ENCODE results near the gene SLC49A3.

Gene SLC49A3

DNA sequence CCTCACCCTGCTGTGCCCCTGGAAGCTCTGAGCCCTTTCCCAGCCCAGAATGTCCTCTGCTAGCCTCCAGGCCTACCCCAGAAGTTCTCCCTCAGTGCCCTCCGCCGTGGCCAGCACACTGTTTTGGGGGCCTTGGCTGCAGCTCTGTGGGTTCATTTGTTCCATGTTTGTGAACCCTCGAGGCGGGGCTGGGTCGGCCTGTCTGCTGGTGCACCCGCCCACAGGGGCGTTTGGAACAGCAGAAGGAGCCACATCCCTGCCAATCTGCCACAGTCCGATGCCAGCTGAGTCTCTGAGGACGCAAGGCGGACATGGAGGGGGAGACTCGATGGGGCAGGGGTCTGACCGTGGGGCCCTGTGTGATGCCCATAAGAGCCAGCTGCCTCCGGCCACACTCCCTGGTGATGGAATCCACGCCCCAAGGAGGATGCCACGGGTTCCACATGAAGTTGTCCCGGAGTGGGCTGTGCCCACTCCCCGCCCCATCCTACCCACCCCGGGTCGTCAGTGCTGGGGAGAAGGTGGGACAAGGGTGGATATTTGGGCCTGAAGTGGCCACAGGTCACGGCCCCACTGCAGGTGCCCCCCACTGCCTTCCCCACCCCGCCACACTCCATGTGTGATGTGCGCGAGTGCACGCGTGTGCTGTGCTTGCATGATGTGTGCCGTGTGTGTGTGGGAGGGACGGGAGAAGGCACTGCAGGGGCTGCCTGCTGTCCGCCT, 22.0 kb downstream of the SLC49A3 start:
- no peaks in the 10 kb centered on the region; the same call in 1 of the 2 replicates for H4K20me1 ChIP-seq (ENCODE audit: insufficient read depth, low read length)
- no peaks in the 10 kb centered on the region for H3K27me3 ChIP-seq (ENCODE audit: insufficient read depth, low read length, poor library complexity)
- H2AFZ ChIP-seq (ENCODE audit: low read depth, low read length) = no peak overlapping the region
- H3K36me3 ChIP-seq (ENCODE audit: insufficient read depth, low read length) = peaks cover 24% of the 10 kb centered on the region
- no peak overlapping the region for H3K9ac ChIP-seq (ENCODE audit: low read depth, low read length)
- no peak overlapping the region for H3K4me2 ChIP-seq (ENCODE audit: insufficient read depth, low read length)
- no peak for DNase-seq
- no peak overlapping the region for H3K4me3 ChIP-seq (ENCODE audit: low read depth in 1 of 2, low read length in 2 of 2)
- no peak overlapping the region for H3K27ac ChIP-seq (ENCODE audit: low read length)
- no peak for ATAC-seq (ENCODE audit: insufficient read depth, low read depth)
- TF ChIP-seq, protein P1, sequence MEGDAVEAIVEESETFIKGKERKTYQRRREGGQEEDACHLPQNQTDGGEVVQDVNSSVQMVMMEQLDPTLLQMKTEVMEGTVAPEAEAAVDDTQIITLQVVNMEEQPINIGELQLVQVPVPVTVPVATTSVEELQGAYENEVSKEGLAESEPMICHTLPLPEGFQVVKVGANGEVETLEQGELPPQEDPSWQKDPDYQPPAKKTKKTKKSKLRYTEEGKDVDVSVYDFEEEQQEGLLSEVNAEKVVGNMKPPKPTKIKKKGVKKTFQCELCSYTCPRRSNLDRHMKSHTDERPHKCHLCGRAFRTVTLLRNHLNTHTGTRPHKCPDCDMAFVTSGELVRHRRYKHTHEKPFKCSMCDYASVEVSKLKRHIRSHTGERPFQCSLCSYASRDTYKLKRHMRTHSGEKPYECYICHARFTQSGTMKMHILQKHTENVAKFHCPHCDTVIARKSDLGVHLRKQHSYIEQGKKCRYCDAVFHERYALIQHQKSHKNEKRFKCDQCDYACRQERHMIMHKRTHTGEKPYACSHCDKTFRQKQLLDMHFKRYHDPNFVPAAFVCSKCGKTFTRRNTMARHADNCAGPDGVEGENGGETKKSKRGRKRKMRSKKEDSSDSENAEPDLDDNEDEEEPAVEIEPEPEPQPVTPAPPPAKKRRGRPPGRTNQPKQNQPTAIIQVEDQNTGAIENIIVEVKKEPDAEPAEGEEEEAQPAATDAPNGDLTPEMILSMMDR (IDR thresholded peaks at IDR 0.05; ENCODE audit: borderline replicate concordance, extremely low read depth, low read length, poor library complexity, severe bottlenecking) = no peak
- TF ChIP-seq EZH2 (IDR thresholded peaks at IDR 0.05; ENCODE audit: borderline replicate concordance, low read depth, low read length, severe bottlenecking) = no peak
- peaks cover 31% of the 10 kb centered on the region for H3K4me1 ChIP-seq (ENCODE audit: insufficient read depth, low read length)
- H3K9me3 ChIP-seq (ENCODE audit: insufficient read depth, low read length, severe bottlenecking) = no peaks in the 10 kb centered on the region
- H3K79me2 ChIP-seq (ENCODE audit: insufficient read depth, low read length) = peaks cover 33% of the 10 kb centered on the region

- Histone ChIP-seq H3K4me3 (ENCODE audit: low read depth in 1 of 2, low read length in 2 of 2) (no peak overlapping the region), H4K20me1 (ENCODE audit: insufficient read depth, low read length) (no peaks in the 10 kb centered on the region; the same call in 1 of the 2 replicates), H2AFZ (ENCODE audit: low read depth, low read length) (no peak overlapping the region), H3K4me2 (ENCODE audit: insufficient read depth, low read length) (no peak overlapping the region), H3K27ac (ENCODE audit: low read length) (no peak overlapping the region), H3K79me2 (ENCODE audit: insufficient read depth, low read length) (peaks cover 32% of the 10 kb centered on the region), H3K9ac (ENCODE audit: low read depth, low read length) (no peak overlapping the region), H3K27me3 (ENCODE audit: insufficient read depth, low read length, poor library complexity) (no peaks in the 10 kb centered on the region), H3K4me1 (ENCODE audit: insufficient read depth, low read length) (peaks cover 36% of the 10 kb centered on the region), H3K36me3 (ENCODE audit: insufficient read depth, low read length) (peaks cover 22% of the 10 kb centered on the region), H3K9me3 (ENCODE audit: insufficient read depth, low read length, severe bottlenecking) (no peaks in the 10 kb centered on the region)
- DNase-seq = no peak
- no peak for ATAC-seq (ENCODE audit: insufficient read depth, low read depth)
- TF ChIP-seq EZH2 (IDR thresholded peaks at IDR 0.05; ENCODE audit: borderline replicate concordance, low read depth, low read length, severe bottlenecking) = no peak
- TF ChIP-seq, protein P1 (IDR thresholded peaks at IDR 0.05; ENCODE audit: borderline replicate concordance, extremely low read depth, low read length, poor library complexity, severe bottlenecking) = no peak
Measured at GRCh38 chr4:666436-666810, 22.5 kb downstream of the SLC49A3 start.

DNA sequence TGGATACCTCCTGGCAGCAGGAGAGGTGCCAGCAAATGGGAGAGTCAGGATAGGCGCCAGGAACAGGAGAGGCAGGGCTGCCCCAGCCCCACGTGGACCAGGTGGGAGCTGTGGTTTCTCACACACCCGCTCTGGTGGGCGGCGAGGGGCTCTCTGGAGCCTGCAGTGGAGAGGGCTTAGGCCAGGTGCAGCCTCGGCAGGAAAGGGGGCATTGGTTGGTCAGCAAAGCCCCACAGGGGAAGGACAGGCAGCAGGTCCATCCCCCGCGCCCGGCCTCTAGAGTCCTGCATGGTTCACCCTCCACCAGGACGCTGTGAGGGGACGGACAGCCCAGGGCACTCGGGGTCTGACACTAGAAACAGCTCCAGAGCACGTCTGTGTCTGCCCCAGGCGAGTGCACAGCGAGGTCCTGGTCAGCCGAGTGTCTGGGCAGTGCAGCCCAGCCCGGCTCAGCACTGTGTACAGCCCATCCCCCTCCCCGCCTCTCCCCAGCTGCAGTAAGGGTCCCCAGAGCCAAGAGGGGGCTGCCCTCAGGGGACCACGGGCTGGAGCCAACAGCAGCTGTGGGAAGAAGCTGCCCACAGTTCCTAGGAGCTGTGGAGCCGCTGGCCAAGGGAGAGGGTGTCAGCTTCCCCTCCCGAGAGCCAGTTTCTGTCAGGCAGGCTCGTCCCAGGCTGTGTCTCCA, 23.1 kb downstream of the SLC49A3 start:
- H4K20me1 ChIP-seq (ENCODE audit: insufficient read depth, low read length) = no peaks in the 10 kb centered on the region; the same call in 1 of the 2 replicates

More for the DNA sequence above, 23.1 kb downstream of the SLC49A3 start:
- Histone ChIP-seq H3K4me2 (ENCODE audit: insufficient read depth, low read length) (peak overlapping the region; percentile 98; the same call in 1 of the 2 replicates), H3K36me3 (ENCODE audit: insufficient read depth, low read length) (peaks cover 20% of the 10 kb centered on the region), H2AFZ (ENCODE audit: low read depth, low read length) (no peak overlapping the region), H3K27me3 (ENCODE audit: insufficient read depth, low read length, poor library complexity) (no peaks in the 10 kb centered on the region), H3K4me3 (ENCODE audit: low read depth in 1 of 2, low read length in 2 of 2) (no peak overlapping the region), H3K9ac (ENCODE audit: low read depth, low read length) (no peak overlapping the region), H3K79me2 (ENCODE audit: insufficient read depth, low read length) (peaks cover 32% of the 10 kb centered on the region), H3K27ac (ENCODE audit: low read length) (no peak overlapping the region), H3K9me3 (ENCODE audit: insufficient read depth, low read length, severe bottlenecking) (no peaks in the 10 kb centered on the region), H3K4me1 (ENCODE audit: insufficient read depth, low read length) (peaks cover 36% of the 10 kb centered on the region)
- TF ChIP-seq EZH2 (IDR thresholded peaks at IDR 0.05; ENCODE audit: borderline replicate concordance, low read depth, low read length, severe bottlenecking) = no peak
- TF ChIP-seq, protein P1 (IDR thresholded peaks at IDR 0.05; ENCODE audit: borderline replicate concordance, extremely low read depth, low read length, poor library complexity, severe bottlenecking) = no peak
- ATAC-seq (ENCODE audit: insufficient read depth, low read depth) (no peak), DNase-seq (no peak)
